ENCODE measurements around the gene CP.

Gene CP

GRCh38 chr3:149122721-149123578, 98.7 kb downstream of the CP start:
- DNase-seq (ENCODE audit: low read depth, low spot score): no peak

Data from ELF-1 (cell line).